Cortex of kidney (tissue), 1 donor: ENCODE data around the gene LAMA3.
"Not testable (repeated sequence)": the region's sequence is repeated elsewhere in the genome, so short reads cannot be mapped to it uniquely, and the experiment has no call there.

ENCODE experiments used
- DNase-seq: peaks from one replicate; lab custom pipeline; 2025; lab: John Stamatoyannopoulos, UW

The LAMA3 gene

GRCh38 chr18:23727707-23728493, 38.6 kb downstream of the LAMA3 start:
- DNase-seq = no peak

DNA sequence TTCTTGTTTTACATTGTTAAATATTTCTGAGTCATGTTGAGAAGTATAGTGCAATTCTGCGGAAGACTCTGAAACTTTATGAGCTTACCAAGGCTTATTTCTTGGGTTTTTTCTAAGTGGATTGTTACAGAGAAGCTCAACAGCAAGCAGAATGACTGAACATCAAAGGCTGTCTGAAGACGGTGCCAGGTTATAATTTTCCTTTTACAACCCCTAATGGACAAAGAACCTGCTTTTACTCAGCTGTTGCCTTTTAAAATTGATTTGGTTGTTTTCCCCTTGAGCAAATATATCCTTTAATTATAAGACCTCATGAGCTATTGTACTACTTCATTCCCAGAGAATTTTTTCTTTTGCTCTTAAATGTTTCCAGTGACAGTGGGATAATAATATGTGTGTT, 41.6 kb downstream of the LAMA3 start:
- DNase-seq = no peak

DNA sequence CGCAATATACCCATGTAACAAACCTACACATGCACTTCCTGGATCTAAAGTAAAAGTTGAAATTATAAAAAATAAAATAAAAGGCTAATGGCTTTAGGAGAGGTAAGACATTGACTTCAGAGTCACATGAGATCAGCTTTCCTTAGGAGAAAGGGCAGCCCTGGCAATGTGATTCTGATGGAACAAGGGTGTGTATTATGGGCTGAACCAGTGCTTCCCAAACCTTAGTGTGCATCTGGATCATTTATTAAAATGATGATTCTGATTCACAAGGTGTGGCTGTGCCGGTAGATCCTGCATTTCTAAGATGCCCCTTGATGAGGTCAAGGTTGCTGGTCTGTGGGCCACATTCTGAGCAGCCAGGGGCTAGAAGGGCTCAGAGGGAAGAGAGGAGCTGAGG, 42.6 kb downstream of the LAMA3 start:
- DNase-seq = no peak

DNA sequence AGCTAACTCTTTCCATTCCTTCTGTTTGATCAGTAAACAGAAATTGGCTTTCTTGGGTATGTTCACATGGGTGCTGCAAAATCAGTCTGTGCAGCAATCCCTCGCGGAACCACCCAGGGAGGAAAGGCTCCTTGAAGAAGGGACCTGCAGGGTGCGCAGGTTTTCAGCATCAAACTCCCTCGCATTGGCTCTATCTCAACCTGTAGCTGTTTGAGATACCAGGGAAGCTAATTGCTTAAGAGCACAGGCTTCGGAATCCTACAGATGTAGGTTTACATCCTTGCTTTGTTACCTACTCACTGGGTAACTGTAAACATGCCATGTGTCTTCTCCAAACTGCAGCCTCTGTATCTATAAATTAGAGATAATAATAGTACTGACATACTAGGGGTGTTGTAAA, 43.2 kb downstream of the LAMA3 start:
- no peak for DNase-seq

- DNase-seq = not testable (repeated sequence)
Observed at GRCh38 chr18:23733265-23733664, 44.0 kb downstream of the LAMA3 start.

DNA sequence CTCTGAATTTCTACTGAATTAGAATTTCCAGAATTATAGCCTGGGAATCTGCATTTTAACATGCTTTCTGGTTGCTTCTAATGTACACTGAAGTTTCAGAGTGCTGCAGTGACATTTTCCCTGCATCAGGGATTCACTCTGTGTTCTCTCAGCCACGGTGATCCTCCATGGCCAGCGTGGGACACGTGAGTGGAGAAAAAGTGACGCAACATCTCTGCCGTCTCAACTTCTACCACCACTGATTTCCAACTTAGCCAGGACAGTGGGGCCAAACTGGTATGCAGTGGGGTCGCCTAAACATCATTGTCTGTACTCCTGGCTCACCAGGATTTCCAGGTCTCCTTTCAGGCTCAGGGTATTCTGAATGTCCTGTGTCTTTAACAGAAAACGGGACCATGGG, 44.6 kb downstream of the LAMA3 start:
- no peak for DNase-seq

DNA sequence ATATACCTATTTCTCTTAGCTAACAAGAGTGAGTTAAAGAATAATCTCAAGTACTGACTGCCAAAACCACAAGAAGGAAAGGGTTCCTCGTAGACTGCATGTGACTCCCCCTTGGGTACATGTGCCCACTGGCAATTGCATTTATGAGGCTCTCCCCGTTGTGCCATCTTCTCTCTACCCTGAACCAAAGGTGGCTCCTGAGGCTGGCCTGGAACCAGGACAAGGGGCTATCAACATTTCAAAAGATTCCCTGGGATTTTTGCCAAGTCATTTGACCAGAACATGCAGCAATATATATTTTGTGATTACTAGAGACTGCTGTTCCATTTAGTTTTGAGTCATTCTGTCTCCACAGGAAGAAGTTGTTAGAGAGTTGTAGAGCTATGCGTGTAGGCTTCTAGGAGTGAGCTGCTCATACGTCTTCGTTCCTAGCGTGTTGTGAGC, 45.8 kb downstream of the LAMA3 start:
- no peak for DNase-seq

DNA sequence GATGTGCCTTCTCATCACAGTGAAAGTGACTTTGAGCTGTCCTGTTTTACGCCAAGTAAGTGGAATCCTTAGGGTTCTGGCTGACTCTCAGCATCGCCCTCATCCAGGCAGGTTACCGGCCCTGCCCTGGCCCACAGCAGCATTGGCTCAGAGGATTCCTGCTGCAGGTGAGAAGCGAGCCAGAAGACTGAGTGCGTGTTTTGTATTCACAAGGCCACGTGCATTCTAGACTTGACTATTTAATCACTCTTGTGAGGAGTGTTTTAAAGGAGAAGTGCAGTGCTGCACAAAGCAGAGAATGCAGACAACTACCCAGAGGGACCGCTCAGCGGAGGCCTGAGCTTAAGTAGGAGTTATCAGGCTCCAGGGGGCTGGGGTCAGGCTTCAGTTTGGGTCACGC, 48.3 kb downstream of the LAMA3 start:
- no peak for DNase-seq

DNA sequence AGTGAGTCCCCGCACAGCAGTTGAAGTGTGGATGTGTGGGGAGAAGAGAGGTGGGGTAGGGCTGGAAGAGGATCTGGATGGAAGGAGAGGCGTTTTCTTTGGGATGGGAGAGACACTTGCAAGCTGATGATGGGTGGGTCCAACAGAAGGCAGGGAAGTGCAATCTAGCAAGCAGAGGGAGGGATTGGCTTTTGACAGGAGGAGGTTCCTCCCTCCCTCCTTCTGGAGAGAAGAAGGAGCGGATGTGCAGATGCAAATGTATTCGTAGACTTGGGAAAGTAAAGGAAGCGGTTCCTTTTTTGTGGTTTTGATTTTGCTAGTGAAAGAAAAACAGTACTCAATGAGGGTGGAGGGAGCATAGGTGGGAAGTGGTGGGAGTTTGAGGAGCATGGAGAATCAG, 48.9 kb downstream of the LAMA3 start:
- no peak for DNase-seq

DNA sequence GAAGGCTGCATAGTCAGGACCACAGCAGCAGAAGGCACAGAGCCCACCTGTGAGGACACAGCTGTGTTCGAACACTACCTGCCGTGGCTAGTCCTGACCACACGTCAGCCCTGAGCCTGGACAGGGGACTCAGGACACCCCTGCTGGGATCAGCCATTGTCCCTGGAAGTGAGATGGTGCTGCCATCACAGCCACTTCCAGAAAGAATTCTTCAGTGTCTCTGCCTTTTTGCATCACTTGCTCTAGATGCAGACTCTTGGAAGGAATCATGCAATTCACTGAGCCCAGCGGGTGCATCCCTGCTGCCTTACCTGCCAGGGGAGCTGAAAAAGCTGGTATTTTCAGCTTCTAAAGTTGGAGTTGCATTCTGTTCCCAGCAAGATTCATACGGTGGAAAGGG, 49.3 kb downstream of the LAMA3 start:
- no peak for DNase-seq

DNA sequence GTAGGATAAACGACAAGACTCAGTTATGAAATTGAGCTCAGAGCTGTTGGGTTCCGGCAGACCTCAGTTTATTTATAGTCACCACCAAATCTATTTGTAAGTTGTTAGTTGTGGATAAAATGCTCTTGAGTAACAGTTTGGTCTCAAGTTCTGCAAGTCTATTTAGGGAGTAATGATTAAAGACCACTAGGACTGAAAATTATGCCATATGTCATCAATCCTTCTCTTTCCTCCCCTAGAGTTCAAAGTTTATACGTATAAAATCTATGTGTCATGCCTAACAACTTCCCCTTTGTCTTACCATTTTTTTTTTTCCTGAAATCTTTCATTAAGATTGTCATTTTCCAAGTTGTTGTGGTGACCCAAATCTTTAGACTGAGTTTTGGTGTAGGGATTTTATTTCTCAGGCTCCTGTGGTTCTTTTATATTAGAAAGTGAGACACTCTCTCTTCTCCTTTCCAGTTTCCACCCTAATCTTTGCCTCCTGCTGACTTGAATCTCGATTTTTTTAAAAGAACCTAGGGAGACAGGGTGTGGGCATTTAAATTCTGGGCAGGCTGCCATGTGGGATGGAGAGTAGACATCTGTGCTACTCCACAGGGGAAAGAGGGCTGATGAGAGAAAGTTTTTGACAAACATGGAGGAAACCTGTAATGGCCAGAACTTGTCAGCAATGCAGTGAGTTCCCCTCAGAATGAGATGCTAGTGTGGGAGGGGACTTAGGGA, 51.0 kb downstream of the LAMA3 start:
- DNase-seq = no peak

- not testable (repeated sequence) for DNase-seq
Observed at GRCh38 chr18:23741967-23742366, 52.7 kb downstream of the LAMA3 start.

DNA sequence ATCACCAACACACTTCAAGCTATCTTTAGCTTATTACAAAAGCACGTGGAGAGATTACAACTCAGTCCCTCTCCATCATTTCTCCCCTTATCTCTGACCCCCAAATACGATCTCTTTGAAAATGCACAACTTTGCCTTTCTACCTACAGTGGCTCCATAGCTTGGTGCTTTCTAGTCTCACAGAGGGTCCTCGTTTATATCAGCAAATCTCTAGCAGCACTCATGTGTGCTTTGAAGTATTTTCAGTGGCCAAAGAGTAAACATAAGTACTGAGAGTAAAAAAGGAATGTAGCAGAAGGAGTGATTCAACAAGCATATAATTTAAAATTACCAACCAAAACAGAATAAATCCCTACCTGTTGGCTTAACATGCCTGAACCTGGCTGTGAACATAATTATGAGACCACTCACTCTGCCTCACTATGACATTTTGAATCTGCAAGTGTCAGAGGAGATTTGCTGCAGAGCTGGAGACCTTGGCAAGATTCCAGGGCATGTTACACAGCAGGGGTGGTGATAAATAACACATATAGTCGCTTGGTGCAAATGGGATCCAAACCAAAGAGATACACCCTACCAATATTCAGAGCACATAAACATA, 54.6 kb downstream of the LAMA3 start:
- no peak for DNase-seq

- DNase-seq = no peak
Observed at GRCh38 chr18:23745366-23745765, 56.1 kb downstream of the LAMA3 start.

GRCh38 chr18:23746851-23747250, 57.6 kb downstream of the LAMA3 start:
- DNase-seq = no peak

- no peak for DNase-seq
Observed at GRCh38 chr18:23752363-23752762, 63.1 kb downstream of the LAMA3 start.

DNA sequence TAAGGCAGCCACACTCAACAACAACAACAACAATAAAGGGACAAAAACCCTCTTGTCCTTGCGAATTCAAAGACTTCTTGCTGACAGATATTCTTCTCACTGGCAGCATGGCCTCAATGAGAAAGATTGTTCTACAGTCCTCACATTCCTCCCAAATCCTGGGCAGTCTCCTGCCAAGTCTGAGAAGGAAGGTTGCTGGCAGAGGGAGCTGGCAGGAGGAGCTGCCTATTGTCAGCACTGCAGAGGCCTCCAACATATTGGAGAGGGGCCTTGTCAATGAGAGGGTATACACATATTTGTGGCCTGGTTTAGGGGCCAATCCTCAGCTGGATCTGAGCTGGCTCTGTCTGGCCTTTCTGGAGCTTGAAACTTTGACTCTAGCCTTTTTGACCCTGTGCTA, 63.5 kb downstream of the LAMA3 start:
- DNase-seq = no peak

DNA sequence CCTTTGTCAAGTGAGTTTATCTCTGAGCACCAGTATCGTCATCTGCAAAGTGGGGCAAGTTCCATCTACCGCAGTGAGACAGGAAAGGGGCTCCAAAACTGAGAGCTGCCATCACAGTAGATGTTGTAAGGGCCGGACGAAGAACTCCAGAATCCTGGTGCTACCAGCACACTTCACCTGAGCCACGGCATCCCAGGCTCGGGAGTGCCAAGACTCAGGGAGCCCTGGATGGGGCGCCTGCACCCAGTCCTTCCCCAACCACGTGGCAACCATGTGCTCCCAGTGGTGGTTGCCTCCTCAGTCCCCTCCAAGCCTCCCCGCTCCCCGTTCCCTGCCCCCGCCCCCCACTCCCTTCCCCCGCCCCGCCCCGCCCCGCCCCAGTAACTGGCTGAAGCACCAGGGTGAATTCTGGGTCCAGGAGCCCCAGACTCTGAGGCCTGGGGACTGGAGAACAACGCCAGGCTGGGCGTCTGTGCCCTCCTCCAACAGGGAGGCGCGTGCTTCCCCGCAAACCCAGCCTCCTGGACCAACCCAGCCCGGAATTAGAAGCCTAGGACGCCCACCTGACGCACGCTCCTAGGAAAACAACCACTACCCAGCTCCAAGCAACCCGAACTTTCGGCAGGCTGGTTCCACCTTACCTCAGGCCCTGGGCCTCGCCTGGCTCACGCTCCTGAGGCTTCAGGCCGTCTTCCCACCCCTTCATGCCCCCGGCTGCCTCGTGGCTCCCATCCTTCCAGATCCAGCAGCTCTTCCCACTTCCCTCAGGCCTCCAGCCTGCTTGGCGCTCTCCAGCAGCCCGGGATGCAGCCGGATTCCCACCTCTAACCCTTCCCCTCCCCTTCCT, 67.6 kb downstream of the LAMA3 start:
- no peak for DNase-seq

GRCh38 chr18:23757437-23757733, 68.1 kb downstream of the LAMA3 start:
- no peak for DNase-seq

DNA sequence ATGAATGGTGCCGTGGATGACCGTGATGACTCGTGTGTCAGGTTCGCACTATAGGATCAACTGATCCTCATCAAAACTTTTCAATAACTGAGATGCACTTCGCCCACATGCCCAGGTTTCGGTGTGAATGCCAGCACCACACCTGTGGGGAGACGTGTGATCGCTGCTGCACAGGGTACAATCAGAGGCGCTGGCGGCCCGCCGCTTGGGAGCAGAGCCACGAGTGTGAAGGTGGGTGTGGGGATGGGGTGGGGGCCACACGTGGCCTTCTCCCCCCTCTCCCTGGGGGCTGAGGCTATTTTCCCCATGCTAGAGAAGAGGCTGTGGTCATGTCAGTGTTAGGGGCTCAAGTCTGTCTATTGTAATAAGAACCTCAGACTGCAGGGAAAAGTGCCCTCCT, 69.0 kb downstream of the LAMA3 start:
- DNase-seq = no peak

GRCh38 chr18:23761941-23762340, 72.7 kb downstream of the LAMA3 start:
- DNase-seq = no peak

- no peak for DNase-seq
Observed at GRCh38 chr18:23763343-23763742, 74.1 kb downstream of the LAMA3 start.
